Measurements from ENCODE around the gene RPL38.

The RPL38 gene

DNA sequence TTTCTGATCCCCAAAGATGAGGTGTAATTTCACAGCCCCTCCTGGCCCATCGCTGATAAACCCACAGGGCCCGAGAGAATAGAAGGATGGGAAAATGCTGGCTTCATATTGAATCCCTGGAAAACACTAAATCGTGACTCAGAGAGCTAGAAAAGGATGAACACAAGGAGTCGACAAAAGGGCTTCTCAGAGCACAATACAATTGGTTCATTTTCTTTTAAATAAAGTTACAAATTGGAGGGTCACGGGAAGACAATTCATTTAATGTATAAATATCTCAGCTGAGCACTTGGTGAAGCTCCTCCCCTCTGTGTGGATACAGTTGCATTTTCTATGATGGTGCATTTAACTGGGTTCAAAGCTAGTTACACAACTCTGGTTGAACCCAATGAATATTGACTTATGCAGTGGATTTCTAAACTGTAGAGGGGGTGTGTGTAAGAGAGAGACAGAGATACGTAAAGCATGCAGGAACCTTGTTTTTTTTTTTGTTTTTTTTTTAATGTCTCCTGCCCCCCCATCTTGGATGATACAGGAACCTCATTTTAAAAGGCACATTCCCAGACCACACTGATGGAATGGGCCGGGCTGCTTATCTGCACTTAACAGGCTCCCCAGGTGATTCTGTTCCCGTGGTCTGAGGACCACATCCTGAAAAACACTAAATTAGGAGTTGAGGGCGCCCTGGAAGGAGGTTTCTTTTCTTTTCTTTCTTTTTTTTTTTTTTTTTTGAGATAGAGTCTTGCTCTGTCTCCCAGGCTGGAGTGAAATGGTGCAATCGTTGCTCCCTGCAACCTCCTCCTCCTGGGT lies 24.0 kb downstream of the RPL38 start:
- TF ChIP-seq ZFX (IDR thresholded peaks at IDR 0.05) = no peak
- no peak for TF ChIP-seq CTCF (conservative IDR thresholded peaks at IDR 0.05)

GRCh38 chr17:74228306-74228978 lies 25.0 kb downstream of the RPL38 start:
- TF ChIP-seq ZFX (IDR thresholded peaks at IDR 0.05) (no peak), CTCF (conservative IDR thresholded peaks at IDR 0.05) (no peak)
- no peak overlapping the region for H3K27ac ChIP-seq

More for the DNA sequence above, 24.0 kb downstream of the RPL38 start:
- H3K27ac ChIP-seq = no peak overlapping the region

GRCh38 chr17:74230896-74231295 lies 27.4 kb downstream of the RPL38 start:
- no peak for TF ChIP-seq CTCF (conservative IDR thresholded peaks at IDR 0.05)
- no peak for TF ChIP-seq ZFX (IDR thresholded peaks at IDR 0.05)
- H3K27ac ChIP-seq = no peak overlapping the region

DNA sequence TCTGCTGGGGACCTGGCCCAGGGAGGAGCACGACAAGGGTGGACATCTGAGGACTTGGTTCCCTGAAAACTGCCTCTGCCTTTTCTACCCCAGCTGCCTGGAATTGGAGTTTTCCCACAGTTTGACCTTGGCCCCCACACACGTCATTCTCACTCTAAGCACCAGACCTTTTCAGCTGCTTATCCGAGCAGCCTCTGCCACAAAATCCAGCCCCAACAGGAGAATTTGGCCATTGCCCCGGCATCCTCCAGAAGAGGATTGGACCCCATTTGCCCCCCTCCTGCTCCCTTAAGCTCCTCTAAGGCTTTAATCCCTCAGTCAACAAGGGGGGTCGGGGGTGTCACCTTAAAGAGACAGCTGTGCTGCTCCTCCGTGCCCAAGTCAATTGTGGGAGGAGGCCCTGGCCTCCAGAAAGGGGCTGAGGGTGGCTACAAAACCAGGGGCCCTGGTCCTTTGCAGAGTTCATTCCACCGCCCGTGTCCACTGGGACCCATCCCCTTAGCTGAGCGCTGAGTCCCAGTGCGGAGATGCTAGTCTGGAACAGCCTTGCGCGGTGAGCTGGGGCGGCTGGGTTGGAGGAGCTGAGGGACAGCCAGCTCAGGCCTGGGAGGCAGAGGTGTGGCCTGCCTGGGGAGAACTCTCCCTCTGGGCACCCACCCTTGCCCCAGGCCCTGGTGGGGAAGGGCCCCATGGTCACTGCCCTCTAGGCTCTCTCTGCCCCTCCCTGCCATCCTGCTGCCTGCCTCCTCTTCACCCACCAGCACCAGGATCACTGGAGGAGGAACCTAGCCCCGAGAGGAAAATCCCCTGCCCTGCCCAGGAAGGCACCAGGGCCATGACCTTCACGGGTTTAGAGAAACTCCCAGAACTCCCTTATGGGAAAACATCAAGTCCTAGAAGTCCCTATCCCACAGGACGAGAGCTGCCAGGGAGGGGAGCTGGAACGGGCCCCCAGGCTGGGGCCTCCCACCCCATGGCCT lies 28.7 kb downstream of the RPL38 start:
- H3K27ac ChIP-seq = no peak overlapping the region
- TF ChIP-seq CTCF (conservative IDR thresholded peaks at IDR 0.05) = no peak
- TF ChIP-seq ZFX (IDR thresholded peaks at IDR 0.05) = no peak

- H3K27ac ChIP-seq = no peak overlapping the region
- TF ChIP-seq ZFX (IDR thresholded peaks at IDR 0.05) = no peak
- no peak for TF ChIP-seq CTCF (conservative IDR thresholded peaks at IDR 0.05)
Observed at GRCh38 chr17:74233937-74234336, 30.5 kb downstream of the RPL38 start.

DNA sequence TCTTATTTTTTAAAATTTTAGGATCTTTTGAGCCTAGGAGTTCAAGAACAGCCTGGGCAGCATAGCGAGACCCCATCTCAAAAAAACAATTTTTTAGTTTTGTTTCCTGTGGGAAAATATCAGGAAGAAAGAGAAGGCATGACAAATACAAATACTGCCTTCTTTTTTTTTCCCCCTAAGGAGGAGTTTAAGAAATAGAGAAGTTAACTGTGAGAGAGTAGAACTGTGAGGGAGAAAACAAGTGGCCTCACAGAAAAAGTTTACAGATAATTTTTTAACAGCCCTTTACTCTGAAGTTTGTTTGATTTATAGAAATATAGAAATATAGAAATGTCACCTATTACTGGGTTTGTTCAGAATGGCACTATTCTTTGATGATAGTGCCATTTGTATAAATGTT lies 31.0 kb downstream of the RPL38 start:
- no peak overlapping the region for H3K27ac ChIP-seq
- TF ChIP-seq CTCF (conservative IDR thresholded peaks at IDR 0.05) (no peak), ZFX (IDR thresholded peaks at IDR 0.05) (no peak)

All from C4-2B (cell line).